Measurements from ENCODE around the gene TPCN1.
A peak's percentile ranks its signal among the peaks of the same experiment; 100 is the strongest.

The TPCN1 gene

GRCh38 chr12:113263431-113263963 lies 42.2 kb downstream of the TPCN1 start:
- no peak for DNase-seq

- no peak for DNase-seq
These were observed 45.0 kb downstream of the TPCN1 start for GRCh38 chr12:113266106-113266895.

GRCh38 chr12:113267621-113268020 lies 46.4 kb downstream of the TPCN1 start:
- DNase-seq = no peak

GRCh38 chr12:113268136-113268535 lies 46.9 kb downstream of the TPCN1 start:
- no peak for DNase-seq

GRCh38 chr12:113268621-113269020 lies 47.4 kb downstream of the TPCN1 start:
- no peak for DNase-seq

- no peak for DNase-seq
These were observed 48.1 kb downstream of the TPCN1 start for GRCh38 chr12:113269257-113269943.

GRCh38 chr12:113270709-113271009 lies 49.4 kb downstream of the TPCN1 start:
- no peak for DNase-seq

- DNase-seq = no peak
These were observed 50.2 kb downstream of the TPCN1 start for GRCh38 chr12:113271466-113271852.

GRCh38 chr12:113271853-113272561 lies 50.7 kb downstream of the TPCN1 start:
- DNase-seq = peak; percentile 92

GRCh38 chr12:113273053-113273725 lies 51.9 kb downstream of the TPCN1 start:
- no peak for DNase-seq

GRCh38 chr12:113274848-113275247 lies 53.6 kb downstream of the TPCN1 start:
- no peak for DNase-seq

GRCh38 chr12:113276306-113276705 lies 55.0 kb downstream of the TPCN1 start:
- DNase-seq = peak; percentile 15

- no peak for DNase-seq
These were observed 55.8 kb downstream of the TPCN1 start for GRCh38 chr12:113276946-113277500.

GRCh38 chr12:113277511-113277910 lies 56.2 kb downstream of the TPCN1 start:
- DNase-seq = no peak

GRCh38 chr12:113278141-113278540 lies 56.9 kb downstream of the TPCN1 start:
- no peak for DNase-seq

GRCh38 chr12:113278633-113279032 lies 57.4 kb downstream of the TPCN1 start:
- no peak for DNase-seq

- no peak for DNase-seq
These were observed 63.5 kb downstream of the TPCN1 start for GRCh38 chr12:113284751-113285150.

GRCh38 chr12:113285679-113286610 lies 64.7 kb downstream of the TPCN1 start:
- DNase-seq = no peak

GRCh38 chr12:113286712-113287111 lies 65.4 kb downstream of the TPCN1 start:
- DNase-seq = no peak

GRCh38 chr12:113287146-113287898 lies 66.1 kb downstream of the TPCN1 start:
- no peak for DNase-seq

- no peak for DNase-seq
These were observed 66.6 kb downstream of the TPCN1 start for GRCh38 chr12:113287899-113288282.
